GM18517 (cell line): ENCODE data around the gene CPT1A.

Experiments used
- ATAC-seq: cut with Tn5 transposase; IDR thresholded peaks from one replicate; pipeline ENCODE4 v1.9.1; 2021; ENCODE audit warnings: mild to moderate bottlenecking, moderate library complexity; ENCODE audit not compliant: unreplicated experiment

CPT1A gene

GRCh38 chr11:68832476-68833181 is 9.1 kb downstream of the CPT1A start:
- ATAC-seq: no peak

- no peak for ATAC-seq
These were observed 10.6 kb downstream of the CPT1A start for GRCh38 chr11:68831124-68831523.

- ATAC-seq: no peak
These were observed 12.1 kb downstream of the CPT1A start for GRCh38 chr11:68829581-68829980.

GRCh38 chr11:68828957-68829356 is 12.8 kb downstream of the CPT1A start:
- ATAC-seq: no peak

- ATAC-seq: no peak
These were observed 13.4 kb downstream of the CPT1A start for GRCh38 chr11:68828155-68828931.

GRCh38 chr11:68827733-68828132 is 14.0 kb downstream of the CPT1A start:
- ATAC-seq: no peak

GRCh38 chr11:68826726-68827125 is 15.0 kb downstream of the CPT1A start:
- ATAC-seq: no peak

- no peak for ATAC-seq
These were observed 16.1 kb downstream of the CPT1A start for GRCh38 chr11:68825571-68825970.

- ATAC-seq: no peak
These were observed 19.2 kb downstream of the CPT1A start for GRCh38 chr11:68822546-68822945.

GRCh38 chr11:68821670-68822069 is 20.0 kb downstream of the CPT1A start:
- ATAC-seq: no peak

- no peak for ATAC-seq
These were observed 22.4 kb downstream of the CPT1A start for GRCh38 chr11:68819362-68819761.

- ATAC-seq: no peak
These were observed 23.5 kb downstream of the CPT1A start for GRCh38 chr11:68818181-68818580.

GRCh38 chr11:68817554-68817953 is 24.2 kb downstream of the CPT1A start:
- ATAC-seq: no peak

- ATAC-seq: no peak
These were observed 24.7 kb downstream of the CPT1A start for GRCh38 chr11:68816917-68817419.

GRCh38 chr11:68816251-68816776 is 25.4 kb downstream of the CPT1A start:
- ATAC-seq: no peak

- ATAC-seq: no peak
These were observed 27.9 kb downstream of the CPT1A start for GRCh38 chr11:68813773-68814172.

- ATAC-seq: no peak
These were observed 29.2 kb downstream of the CPT1A start for GRCh38 chr11:68812526-68812925.

GRCh38 chr11:68810164-68810563 is 31.6 kb downstream of the CPT1A start:
- ATAC-seq: no peak

GRCh38 chr11:68809506-68809905 is 32.2 kb downstream of the CPT1A start:
- ATAC-seq: no peak

- ATAC-seq: no peak
These were observed 32.9 kb downstream of the CPT1A start for GRCh38 chr11:68808787-68809186.

GRCh38 chr11:68806931-68807844 is 34.5 kb downstream of the CPT1A start:
- no peak for ATAC-seq
